ENCODE measurements around the gene FAM111B. TPM values are rescaled to one million over a fixed set of nuclear protein-coding genes. Genes with fewer than 3 reads are reported as not detected.
"Not testable (repeated sequence)": the region's sequence is repeated elsewhere in the genome, so short reads cannot be mapped to it uniquely, and the experiment has no call there.

The FAM111B gene
- total RNA-seq, 1 donor from 2014 or later: 0.84 TPM

GRCh38 chr11:59095972-59096575 lies 11.0 kb upstream of the FAM111B start:
- intact Hi-C loops (cut with micrococcal nuclease); ATAC-seq; DNase-seq: not testable (repeated sequence)

- ATAC-seq (peak; percentile 36), DNase-seq (peak; percentile 57)
- intact Hi-C loops (cut with micrococcal nuclease): no loop called here
Measured at GRCh38 chr11:59097113-59097708, 9.8 kb upstream of the FAM111B start.

GRCh38 chr11:59097938-59098337 lies 9.1 kb upstream of the FAM111B start:
- DNase-seq; intact Hi-C loops (cut with micrococcal nuclease); ATAC-seq: not testable (repeated sequence)

- intact Hi-C loops (cut with micrococcal nuclease): no loop called here
- ATAC-seq (no peak), DNase-seq (peak; percentile 54)
Measured at GRCh38 chr11:59102259-59102765, 4.7 kb upstream of the FAM111B start.

- intact Hi-C loops (cut with micrococcal nuclease); DNase-seq; ATAC-seq: not testable (repeated sequence)
Measured at GRCh38 chr11:59107721-59108120, 684 bp downstream of the FAM111B start.

GRCh38 chr11:59112494-59112893 lies 5.5 kb downstream of the FAM111B start:
- no peak for DNase-seq

GRCh38 chr11:59114344-59114743 lies 7.3 kb downstream of the FAM111B start:
- intact Hi-C loops (cut with micrococcal nuclease): no loop called here
- ATAC-seq: no peak
- no peak for DNase-seq

More at GRCh38 chr11:59112494-59112893, 5.5 kb downstream of the FAM111B start:
- intact Hi-C loops (cut with micrococcal nuclease): no loop called here
- no peak for ATAC-seq

- ATAC-seq (no peak), DNase-seq (no peak)
- intact Hi-C loops (cut with micrococcal nuclease): no loop called here
Measured at GRCh38 chr11:59115553-59115952, 8.5 kb downstream of the FAM111B start.

GRCh38 chr11:59117774-59118173 lies 10.7 kb downstream of the FAM111B start:
- no peak for DNase-seq
- ATAC-seq: no peak
- intact Hi-C loops (cut with micrococcal nuclease): no loop called here

- DNase-seq: no peak
- ATAC-seq: no peak
- intact Hi-C loops (cut with micrococcal nuclease): no loop called here
Measured at GRCh38 chr11:59119826-59120225, 12.8 kb downstream of the FAM111B start.

- DNase-seq (peak; percentile 86), ATAC-seq (peak; percentile 96)
- intact Hi-C loops (cut with micrococcal nuclease): loop anchor here (10.0 kb wide), 1 partner anchor 71 kb away; no protein-coding TSS in a partner anchor
Measured at GRCh38 chr11:59135648-59136461, 28.8 kb downstream of the FAM111B start.

GRCh38 chr11:59136551-59136950 lies 29.5 kb downstream of the FAM111B start:
- intact Hi-C loops (cut with micrococcal nuclease): loop anchor here (10.0 kb wide), 1 partner anchor 72 kb away; no protein-coding TSS in a partner anchor
- ATAC-seq, DNase-seq: not testable (repeated sequence)

GRCh38 chr11:59137190-59137589 lies 30.2 kb downstream of the FAM111B start:
- intact Hi-C loops (cut with micrococcal nuclease): loop anchor here (10.0 kb wide), 1 partner anchor 72 kb away; no protein-coding TSS in a partner anchor
- ATAC-seq: no peak
- no peak for DNase-seq

GRCh38 chr11:59138643-59139042 lies 31.6 kb downstream of the FAM111B start:
- intact Hi-C loops (cut with micrococcal nuclease): loop anchor here (10.0 kb wide), 1 partner anchor 74 kb away; no protein-coding TSS in a partner anchor
- DNase-seq (no peak), ATAC-seq (no peak)

GRCh38 chr11:59141191-59141590 lies 34.2 kb downstream of the FAM111B start:
- DNase-seq (no peak), ATAC-seq (no peak)
- intact Hi-C loops (cut with micrococcal nuclease): no loop called here

- intact Hi-C loops (cut with micrococcal nuclease): no loop called here
- ATAC-seq: no peak
- no peak for DNase-seq
Measured at GRCh38 chr11:59141673-59142460, 34.8 kb downstream of the FAM111B start.

GRCh38 chr11:59142530-59143507 lies 35.8 kb downstream of the FAM111B start, which contains the start of gene FAM111A:
FAM111A (plus strand) TSS chr11:59142856; CDS start chr11:59148873, 6,017 bp downstream.
- ATAC-seq (peak; percentile 96), DNase-seq (peak; percentile 91)
- intact Hi-C loops (cut with micrococcal nuclease): no loop called here

GRCh38 chr11:59144096-59144495 lies 37.1 kb downstream of the FAM111B start:
- intact Hi-C loops (cut with micrococcal nuclease): no loop called here
- DNase-seq (no peak), ATAC-seq (no peak)
